ENCODE data around the gene ZC3H7A.

The ZC3H7A gene

GRCh38 chr16:11734025-11734652 is 62.9 kb downstream of the ZC3H7A start:
- DNase-seq: no peak

GRCh38 chr16:11731222-11731621 is 65.8 kb downstream of the ZC3H7A start:
- DNase-seq: no peak

DNA sequence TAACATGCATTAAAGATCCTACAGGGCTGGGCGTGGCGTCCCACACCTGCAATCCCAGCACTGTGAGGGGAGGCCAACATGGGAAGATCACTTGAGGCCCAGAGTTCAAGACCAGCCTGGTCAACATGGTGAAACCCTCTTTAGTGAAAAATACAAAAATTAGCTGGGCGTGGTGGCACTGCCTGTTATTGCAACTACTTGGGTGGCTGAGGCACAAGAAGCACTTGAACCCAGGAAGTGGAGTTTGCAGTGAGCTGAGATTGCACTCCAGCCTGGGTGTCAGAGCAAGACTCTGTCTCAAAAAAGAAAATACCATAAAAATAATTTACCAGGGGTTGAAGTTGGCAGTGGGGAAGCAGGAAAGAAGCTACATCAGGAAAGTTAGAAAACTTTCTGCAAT is 67.3 kb downstream of the ZC3H7A start:
- no peak for DNase-seq

GRCh38 chr16:11727796-11728543 is 69.1 kb downstream of the ZC3H7A start:
- no peak for DNase-seq

- no peak for DNase-seq
These were observed 71.0 kb downstream of the ZC3H7A start for GRCh38 chr16:11726008-11726407.

- no peak for DNase-seq
These were observed 71.6 kb downstream of the ZC3H7A start for GRCh38 chr16:11725457-11725856.

- no peak for DNase-seq
These were observed 74.6 kb downstream of the ZC3H7A start for GRCh38 chr16:11722468-11722808.

DNA sequence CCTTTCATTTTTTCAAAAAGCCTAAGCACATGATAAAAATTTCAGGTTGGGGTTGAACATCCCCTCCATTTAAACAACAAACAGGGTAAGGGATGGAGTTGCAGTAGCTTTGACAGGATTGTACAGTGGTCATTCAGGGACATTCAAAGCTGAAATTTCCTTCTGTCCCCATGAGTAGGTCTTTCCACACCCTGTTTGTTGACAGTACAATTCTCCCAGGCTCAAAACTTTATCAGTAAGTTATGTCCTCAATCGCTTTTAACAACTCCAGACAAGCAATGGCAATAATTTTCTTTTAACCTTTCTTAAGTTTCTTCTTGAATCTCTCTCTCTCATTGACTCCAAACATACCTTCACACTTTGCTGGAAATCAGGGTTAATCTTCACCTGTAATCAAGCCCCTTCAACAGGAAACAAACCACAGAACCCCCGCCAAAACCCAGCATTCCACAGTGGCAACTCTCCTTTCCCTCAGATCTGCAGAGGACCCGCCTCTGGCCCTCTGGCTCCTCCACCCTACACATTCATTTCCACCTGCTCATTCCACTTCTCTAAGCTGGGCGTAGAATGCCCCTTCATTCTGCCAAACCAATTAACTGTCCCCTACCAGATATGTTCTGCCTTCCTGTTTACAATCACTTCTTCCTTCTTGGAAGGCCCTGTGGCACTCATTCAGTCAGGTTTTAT is 75.1 kb downstream of the ZC3H7A start:
- no peak for DNase-seq

- DNase-seq: no peak
These were observed 77.3 kb downstream of the ZC3H7A start for GRCh38 chr16:11719762-11720161.

DNA sequence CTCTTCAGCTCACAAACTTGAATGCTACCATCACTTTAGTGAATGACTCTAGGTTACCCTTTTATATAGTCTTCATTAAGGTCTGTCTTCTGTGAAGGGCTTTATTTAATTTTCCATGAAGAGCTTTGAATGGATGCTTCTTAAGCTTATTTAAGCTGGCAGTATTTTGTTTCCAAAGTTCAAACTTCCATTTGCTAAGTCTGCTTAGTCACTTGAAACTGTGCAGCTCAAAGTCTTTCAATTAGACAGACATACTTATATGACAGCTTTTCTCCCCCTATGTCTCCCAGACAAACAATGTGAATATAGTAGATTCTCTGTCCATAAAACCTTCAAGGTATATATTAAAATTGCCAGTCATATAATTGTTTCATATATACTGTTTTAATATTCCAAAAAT is 77.9 kb downstream of the ZC3H7A start:
- DNase-seq: no peak

- DNase-seq: no peak
These were observed 79.2 kb downstream of the ZC3H7A start for GRCh38 chr16:11717811-11718210.

- DNase-seq: no peak
These were observed 80.7 kb downstream of the ZC3H7A start for GRCh38 chr16:11716336-11716735.

DNA sequence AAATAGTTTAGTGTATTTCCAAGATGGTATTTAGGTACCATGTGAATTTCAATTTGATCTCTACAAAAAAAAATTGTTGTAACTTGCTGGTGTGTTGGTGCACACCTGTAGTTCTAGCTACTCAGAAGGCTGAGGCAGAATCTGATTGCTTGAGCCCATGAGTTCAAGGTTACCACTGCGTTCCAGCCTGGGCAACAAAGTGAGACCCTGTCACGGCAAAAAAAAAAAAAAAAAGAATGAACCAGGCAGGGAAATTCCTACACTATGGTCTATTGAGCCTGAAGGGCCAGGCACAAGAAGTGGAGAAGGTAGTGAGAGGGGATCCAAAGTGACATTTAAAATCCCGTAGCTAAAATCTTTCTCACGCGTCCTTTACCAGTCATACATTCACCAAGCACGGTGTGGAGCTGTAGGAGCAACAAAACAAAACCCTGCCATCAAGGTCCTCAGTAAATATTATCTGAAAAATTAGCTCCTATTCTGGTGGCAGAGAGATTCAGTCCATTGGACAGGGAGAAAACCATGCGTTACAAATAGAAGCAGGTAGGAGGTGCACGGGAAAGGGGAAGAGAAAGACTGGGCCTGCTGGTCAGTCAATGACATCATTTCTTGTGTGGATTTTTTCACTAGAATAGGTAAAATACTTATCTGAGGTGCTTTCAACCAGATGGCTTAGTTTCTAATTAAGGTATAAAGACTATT is 81.7 kb downstream of the ZC3H7A start:
- DNase-seq: no peak

- no peak for DNase-seq
These were observed 84.9 kb downstream of the ZC3H7A start for GRCh38 chr16:11712122-11712521.

DNA sequence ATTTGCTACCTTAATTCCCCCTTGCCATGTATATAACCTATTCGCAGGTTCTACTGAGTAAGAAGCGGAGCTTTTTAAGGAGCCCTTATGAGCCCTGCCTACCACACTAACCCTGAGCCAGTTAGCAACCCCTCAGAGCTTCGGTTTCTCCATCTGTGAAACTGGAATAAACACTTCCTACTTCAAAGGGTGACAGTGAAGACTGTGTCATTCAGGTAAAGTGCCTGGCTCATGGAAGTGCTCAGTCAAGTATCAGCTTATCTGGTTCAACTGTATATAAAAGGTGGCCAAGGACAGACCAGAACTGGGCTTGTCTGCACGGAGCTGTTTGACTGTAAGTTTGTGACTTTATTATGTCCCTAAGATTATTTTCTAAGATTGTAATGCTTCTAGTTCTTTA is 85.4 kb downstream of the ZC3H7A start:
- DNase-seq: no peak

DNA sequence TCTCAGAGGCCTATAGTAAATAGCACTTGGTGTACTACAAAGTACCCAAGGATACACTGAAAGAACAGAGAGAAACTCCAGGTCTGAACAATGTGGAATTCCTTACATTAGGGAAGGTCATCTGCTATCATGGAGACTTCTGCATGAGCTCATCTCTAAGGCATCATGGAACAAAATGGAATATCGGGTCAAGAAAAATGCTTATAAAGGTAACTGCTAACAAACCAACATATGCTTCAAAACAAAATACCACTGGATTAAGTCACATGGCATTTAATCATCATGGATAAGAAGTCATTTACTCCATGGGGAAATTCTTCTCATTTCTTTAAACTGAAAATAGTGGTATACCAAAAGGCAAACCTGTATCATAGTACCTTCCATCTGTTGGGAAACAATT is 88.6 kb downstream of the ZC3H7A start:
- DNase-seq: no peak

- no peak for DNase-seq
These were observed 89.3 kb downstream of the ZC3H7A start for GRCh38 chr16:11707679-11708197.

DNA sequence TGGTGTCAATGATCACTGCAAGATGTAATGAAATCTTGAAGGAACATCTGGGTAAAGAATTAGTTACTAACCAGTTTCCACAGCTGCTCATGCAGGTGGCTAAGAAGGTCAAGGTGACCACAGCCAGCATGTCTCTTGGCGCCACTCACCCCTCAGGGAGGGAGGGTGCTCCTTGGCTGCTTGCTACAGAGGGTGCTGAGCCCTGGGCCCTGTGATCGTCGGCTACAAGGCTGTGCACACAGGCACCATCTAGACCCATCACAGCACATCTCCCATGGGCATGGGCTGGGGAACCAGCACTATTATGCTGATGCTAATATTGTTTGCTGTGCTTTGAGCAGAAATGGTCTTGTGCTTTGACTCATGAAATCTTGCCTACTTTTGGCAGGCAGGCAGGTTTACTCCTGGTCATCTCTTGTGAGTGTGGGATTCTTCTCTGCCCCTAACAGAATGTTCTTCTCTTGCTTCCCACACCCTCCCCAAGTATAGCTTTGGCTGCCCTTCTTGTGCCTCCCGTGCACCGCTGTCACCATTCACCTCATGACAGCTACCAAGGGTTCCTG is 90.8 kb downstream of the ZC3H7A start:
- no peak for DNase-seq

GRCh38 chr16:11705311-11706025 is 91.6 kb downstream of the ZC3H7A start:
- DNase-seq: no peak
